Measurements from ENCODE around the gene SPEN. TPM values are rescaled to one million over a fixed set of nuclear protein-coding genes. Genes with fewer than 3 reads are reported as not detected.

Gene SPEN
- total RNA-seq, 1 donor: 36.4 TPM

- no peak for DNase-seq (ENCODE audit: low read depth in 2 of 3, low spot score in 2 of 3)
Measured at GRCh38 chr1:15933684-15934083, 86.2 kb downstream of the SPEN start.

DNA sequence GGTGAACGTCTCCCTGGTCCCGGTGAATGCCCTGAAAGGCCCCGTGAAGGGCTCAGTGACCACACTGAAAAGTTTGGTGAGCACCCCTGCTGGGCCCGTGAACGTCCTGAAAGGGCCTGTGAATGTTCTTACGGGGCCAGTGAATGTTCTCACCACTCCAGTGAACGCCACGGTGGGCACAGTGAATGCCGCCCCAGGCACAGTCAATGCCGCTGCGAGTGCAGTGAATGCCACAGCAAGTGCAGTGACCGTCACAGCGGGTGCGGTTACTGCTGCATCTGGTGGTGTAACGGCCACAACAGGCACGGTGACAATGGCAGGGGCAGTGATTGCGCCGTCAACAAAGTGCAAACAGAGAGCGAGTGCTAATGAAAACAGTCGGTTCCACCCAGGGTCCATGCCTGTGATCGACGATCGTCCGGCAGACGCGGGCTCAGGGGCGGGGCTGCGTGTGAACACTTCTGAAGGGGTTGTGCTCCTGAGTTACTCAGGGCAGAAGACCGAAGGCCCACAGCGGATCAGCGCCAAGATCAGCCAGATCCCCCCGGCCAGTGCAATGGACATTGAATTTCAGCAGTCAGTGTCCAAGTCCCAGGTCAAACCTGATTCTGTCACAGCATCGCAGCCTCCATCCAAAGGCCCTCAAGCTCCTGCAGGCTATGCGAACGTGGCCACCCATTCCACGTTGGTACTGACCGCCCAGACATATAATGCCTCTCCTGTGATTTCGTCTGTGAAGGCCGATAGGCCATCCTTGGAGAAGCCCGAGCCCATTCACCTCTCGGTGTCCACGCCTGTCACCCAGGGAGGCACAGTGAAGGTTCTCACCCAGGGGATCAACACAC lies 86.9 kb downstream of the SPEN start:
- DNase-seq (ENCODE audit: low read depth in 2 of 3, low spot score in 2 of 3): no peak

GRCh38 chr1:15935056-15935950 lies 87.8 kb downstream of the SPEN start:
- no peak for DNase-seq (ENCODE audit: low read depth in 2 of 3, low spot score in 2 of 3)

DNA sequence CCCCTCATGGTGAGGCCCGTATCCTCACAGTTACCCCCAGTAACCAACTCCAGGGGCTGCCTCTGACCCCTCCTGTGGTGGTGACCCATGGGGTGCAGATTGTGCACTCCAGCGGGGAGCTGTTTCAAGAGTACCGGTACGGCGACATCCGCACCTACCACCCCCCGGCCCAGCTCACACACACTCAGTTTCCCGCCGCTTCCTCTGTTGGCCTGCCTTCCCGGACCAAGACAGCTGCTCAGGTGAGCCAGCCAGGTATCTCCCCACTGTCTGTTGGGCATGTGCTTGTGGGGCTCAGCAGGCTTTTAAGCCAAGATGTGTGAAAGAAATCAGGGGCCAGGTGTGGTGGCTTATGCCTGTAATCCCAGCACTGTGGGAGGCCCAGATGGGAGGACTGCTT lies 88.5 kb downstream of the SPEN start:
- DNase-seq (ENCODE audit: low read depth in 2 of 3, low spot score in 2 of 3): no peak

DNA sequence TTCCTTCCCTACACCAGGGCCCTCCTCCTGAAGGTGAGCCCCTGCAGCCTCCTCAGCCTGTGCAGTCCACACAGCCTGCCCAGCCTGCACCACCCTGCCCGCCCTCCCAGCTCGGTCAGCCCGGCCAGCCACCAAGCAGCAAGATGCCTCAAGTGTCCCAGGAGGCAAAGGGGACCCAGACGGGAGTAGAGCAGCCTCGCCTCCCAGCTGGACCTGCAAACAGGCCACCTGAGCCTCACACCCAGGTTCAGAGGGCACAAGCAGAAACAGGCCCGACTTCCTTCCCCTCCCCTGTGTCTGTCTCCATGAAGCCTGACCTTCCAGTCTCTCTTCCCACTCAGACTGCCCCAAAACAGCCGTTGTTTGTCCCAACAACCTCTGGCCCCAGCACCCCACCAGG lies 89.6 kb downstream of the SPEN start:
- no peak for DNase-seq (ENCODE audit: low read depth in 2 of 3, low spot score in 2 of 3)

DNA sequence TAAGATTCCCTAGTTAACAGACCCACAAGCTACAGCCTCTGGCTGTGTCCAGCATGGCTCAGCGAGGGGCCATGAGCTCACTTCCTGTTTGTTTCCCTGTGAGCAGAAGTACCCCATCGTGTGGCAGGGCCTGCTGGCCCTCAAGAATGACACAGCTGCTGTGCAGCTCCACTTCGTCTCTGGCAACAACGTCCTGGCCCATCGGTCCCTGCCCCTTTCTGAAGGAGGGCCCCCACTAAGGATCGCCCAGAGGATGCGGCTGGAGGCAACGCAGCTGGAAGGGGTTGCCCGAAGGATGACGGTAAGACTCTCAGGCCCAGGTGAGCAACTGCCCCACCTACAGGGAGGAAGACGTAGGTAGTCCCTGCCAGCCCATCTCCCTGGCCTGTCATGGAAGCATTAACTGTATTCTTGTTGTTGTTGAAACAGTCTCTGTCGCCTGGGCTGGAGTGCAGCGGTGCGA lies 90.2 kb downstream of the SPEN start:
- peak in 1 of 3 donors; percentile 24 for DNase-seq (ENCODE audit: low read depth in 2 of 3, low spot score in 2 of 3)

GRCh38 chr1:15938628-15939161 lies 91.2 kb downstream of the SPEN start:
- no peak for DNase-seq (ENCODE audit: low read depth in 2 of 3, low spot score in 2 of 3)

DNA sequence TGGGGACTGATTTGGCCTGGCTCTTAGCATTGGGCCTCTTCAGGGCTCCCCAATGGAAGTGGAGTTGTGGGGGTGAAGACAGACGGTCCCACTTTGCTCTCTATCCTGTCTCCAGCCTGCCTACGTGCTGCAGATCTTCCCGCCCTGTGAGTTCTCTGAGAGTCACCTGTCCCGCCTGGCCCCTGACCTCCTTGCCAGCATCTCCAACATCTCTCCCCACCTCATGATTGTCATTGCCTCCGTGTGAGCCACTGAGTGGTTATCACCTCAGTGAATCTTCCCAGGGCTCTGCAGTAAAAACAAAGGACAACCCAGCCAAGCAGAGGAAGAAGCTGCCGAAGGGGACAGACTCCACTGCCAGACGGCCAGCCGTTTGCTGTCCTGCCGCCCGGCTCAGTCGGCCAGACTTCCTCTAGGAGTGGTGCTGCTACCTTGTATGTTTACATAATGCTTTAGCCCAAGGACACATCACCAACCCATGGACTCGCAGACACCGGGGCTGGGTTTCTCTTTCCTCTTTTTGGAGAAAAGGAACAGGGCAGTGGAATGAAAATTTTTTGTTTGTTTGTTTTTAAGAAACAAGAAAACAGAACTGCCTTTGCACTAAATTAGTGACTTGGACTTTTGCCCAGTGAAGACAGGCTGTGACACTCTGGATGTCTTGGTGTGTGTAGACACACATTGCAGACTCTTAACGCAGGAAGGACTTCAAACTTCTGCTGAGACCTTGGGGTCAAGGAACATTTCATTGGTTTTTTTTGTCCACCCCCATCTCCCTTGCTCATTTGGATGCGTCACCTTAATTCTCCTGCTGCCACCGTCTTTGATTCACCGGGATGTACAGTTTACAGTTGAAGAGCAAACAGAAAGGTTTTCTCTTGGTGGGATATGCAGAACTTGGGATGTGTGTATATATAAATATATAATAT lies 91.9 kb downstream of the SPEN start:
- no peak for DNase-seq (ENCODE audit: low read depth in 2 of 3, low spot score in 2 of 3)

DNA sequence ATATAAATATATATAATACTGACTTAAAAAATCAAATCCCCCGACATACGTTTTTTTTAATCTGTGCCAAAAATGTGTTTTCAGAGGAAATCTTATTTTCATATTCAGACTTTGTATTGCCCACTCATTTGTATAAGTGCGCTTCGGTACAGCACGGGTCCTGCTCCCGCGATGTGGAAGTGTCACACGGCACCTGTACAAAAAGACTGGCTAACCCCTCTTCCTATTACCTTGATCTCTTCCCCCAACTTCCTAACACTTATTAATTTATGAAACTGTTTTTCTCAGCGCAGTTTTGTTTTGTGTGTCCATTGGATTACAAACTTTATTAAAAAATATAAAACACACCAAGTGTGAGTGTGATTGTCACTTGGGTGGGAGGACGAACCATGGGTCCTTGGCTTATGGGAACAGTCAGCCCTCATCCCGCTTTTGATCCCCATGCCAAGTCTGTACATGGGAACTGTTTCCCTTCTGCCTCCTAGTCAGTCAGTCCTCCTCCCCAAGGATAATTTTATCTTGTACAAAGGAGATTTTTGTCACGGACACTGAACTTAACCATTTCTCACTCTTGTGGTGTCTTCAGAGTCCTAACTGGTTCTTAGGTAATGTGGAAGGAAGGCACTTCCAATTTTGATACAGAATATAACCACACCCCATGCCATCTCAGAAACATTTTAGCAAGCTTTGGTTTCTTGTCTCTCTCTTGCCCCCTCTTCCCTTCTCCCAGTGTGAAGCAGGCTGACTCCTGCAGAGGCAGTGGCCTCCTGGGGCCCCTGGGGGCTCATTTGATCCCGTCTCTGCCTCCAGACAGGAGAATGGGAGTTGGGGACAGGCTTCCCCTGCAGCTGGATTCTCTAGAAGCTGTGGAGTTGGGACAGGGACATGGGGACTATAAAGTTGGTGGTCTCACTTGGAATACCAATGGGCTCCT lies 92.9 kb downstream of the SPEN start:
- no peak for DNase-seq (ENCODE audit: low read depth in 2 of 3, low spot score in 2 of 3)

DNA sequence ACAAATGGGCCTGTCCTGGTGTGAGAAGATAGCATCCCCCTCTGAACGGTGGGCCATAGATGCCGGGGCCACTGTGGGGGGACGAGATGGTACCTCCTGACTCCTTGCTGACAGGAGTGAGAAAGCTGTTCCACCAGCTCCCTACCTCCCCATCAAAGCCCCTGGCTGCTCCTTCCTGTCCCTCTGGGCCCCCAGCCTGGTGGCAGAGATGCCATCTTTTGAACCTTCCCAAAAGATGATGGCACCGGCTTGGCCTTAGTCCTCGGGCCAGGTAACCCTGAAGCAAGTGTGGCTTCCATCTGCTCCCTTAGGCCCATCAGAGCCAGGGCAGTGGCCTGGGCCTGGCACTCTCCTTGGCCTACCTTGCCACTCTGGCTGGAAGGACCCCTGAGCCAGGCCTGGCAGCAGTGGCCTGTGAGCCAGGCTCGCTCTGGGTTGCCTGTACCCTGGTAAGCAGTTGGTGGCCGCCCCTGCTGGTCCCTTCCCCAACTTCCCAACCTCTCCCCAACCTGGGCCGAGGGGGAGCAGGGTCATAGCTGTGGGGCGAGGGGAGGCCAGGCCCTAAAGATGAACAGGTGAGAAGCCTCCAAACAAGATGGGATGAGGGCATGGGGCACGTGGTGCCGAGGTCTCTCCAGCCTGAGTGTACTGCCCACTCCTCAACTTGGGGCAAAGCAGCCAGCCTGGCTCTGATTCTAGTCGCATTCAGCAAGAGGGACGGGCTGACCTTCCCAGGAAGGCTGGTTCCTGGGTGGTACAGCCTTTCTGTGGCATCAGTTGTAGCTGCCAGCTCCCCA lies 93.7 kb downstream of the SPEN start:
- no peak for DNase-seq (ENCODE audit: low read depth in 2 of 3, low spot score in 2 of 3)

GRCh38 chr1:15941899-15942660 lies 94.6 kb downstream of the SPEN start:
- DNase-seq (ENCODE audit: low read depth in 2 of 3, low spot score in 2 of 3): no peak

DNA sequence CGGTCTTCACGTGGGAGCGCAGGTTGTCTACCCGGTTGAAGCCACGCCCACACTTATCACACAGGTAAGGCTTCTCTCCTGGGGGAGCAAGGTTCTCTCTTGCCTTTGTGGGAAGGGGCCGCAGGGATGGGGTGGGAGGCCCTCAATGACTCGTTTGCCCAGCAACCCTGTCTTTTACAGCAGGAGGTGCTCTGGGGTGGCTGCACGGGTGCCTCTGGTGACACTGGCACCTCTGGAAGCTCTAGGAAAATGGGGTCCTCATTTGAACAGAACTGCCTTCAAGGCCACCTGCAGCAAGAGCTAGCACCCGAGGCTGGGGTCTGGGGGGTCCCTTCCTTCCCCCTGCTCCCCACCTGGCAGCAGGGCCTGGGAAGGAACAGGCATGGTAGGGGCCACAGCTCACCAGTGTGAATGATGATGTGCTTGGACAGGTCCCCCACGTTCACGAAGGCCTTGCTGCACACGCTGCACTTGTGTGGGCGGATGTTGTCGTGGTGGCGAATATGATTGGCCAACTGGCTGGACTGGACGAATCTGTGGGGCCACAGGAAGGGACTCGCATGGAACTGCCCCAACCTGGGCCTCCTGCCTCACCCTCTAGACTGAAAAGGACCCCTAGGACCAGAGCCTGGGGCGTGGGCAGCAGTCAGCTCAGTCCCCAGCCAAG lies 95.3 kb downstream of the SPEN start:
- no peak for DNase-seq (ENCODE audit: low read depth in 2 of 3, low spot score in 2 of 3)

DNA sequence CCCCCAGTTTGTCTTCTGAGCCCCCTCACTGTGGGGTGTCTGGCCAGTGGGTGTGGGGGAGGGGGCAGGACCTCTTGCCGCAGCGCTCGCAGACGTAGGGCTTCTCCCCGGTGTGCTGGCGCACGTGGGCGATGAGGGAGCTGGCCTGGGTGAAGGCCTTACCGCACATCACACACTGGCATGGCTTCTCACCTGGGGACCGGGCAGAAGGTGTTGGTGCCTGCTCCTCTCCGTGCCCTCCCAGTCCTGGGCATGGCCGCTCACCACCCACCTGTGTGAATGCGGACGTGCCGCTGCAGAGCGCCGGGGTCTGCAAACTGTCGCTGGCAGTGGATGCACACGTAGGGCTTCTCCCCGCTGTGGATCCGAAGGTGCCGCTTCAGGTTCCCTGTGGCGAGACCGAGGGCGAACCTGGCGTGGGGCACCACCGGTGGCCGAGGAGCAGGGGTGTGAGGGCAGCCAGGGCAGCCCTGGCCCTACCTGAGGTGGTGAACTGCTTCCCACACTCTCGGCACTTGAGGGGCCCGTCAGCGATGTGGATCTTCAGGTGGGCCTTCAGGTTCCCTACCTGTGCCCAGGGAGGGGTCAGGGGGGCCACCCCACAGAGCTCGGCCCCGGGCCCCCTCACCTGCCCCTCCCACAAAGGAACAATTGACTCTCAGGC lies 96.0 kb downstream of the SPEN start:
- DNase-seq (ENCODE audit: low read depth in 2 of 3, low spot score in 2 of 3): no peak

DNA sequence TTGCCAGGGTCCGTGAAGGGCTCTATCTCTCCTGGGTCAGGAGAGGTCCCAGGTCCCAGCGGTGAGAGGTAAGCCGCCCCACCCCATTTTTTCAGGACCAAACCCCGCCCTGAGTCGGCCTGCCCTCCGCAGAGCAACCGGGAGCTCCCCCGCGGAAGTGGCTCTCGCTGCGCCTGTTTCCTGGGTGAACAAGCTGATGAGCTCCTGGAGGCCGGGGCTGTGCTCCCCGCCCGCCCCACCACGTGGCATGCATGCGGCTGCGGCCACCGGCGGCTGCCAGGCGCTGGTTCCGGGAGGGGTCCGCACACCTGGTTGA lies 96.4 kb downstream of the SPEN start:
- DNase-seq (ENCODE audit: low read depth in 2 of 3, low spot score in 2 of 3): no peak

- DNase-seq (ENCODE audit: low read depth in 2 of 3, low spot score in 2 of 3): no peak
Measured at GRCh38 chr1:15944308-15945010, 97.0 kb downstream of the SPEN start.

All from hematopoietic multipotent progenitor cell (in vitro differentiated cells).